K562 (cell line): Measurements from ENCODE around the gene SLC38A2. TPM values are rescaled to one million over a fixed set of nuclear protein-coding genes. Genes with fewer than 3 reads are reported as not detected.
A peak's percentile ranks its signal among the peaks of the same experiment; 100 is the strongest.

Source experiments
- ADNP ChIP-seq: fragments of 200-800 bp; sonication (Bioruptor generic); IDR thresholded peaks from 2 replicates; pipeline ENCODE4 v1.6.1; 2016; ENCODE audit warnings: missing genetic modification characterization, missing compliant biosample characterization
- ELF4 ChIP-seq: fragments of 450-650 bp; formaldehyde crosslinking; IDR thresholded peaks from 2 replicates; pipeline ENCODE4 v1.4.0; 2022; ENCODE audit warnings: missing genetic modification characterization
- FOXK1 ChIP-seq: sonication (generic); formaldehyde crosslinking; IDR thresholded peaks from 2 replicates; pipeline ENCODE4 v1.8.0; 2022; ENCODE audit warnings: missing genetic modification reagents, mild to moderate bottlenecking, borderline replicate concordance
- FOXP1 ChIP-seq: sonication (generic); formaldehyde crosslinking; IDR thresholded peaks from 2 replicates; pipeline ENCODE4 v1.8.0; 2022; ENCODE audit warnings: mild to moderate bottlenecking, missing genetic modification reagents
- HLTF ChIP-seq: fragments of 450-650 bp; IDR thresholded peaks from 2 replicates; pipeline ENCODE4 v1.6.1; 2016
- KLF10 ChIP-seq: fragments of 250-450 bp; sonication (Bioruptor Pico); IDR thresholded peaks from 2 replicates; pipeline ENCODE4 v1.6.1; 2021; ENCODE audit warnings: matching md5 sums
- KLF13 ChIP-seq: fragments of 450-650 bp; IDR thresholded peaks from 2 replicates; pipeline ENCODE4 v1.6.1; 2016; ENCODE audit warnings: missing genetic modification characterization, low read depth, mild to moderate bottlenecking, missing compliant biosample characterization, moderate library complexity, borderline replicate concordance
- KLF16 ChIP-seq: IDR thresholded peaks from 2 replicates; pipeline ENCODE4 v1.6.1; 2016; ENCODE audit warnings: antibody characterized with exemption
- MECOM ChIP-seq: fragments of 250-450 bp; sonication (Bioruptor Pico); IDR thresholded peaks from 2 replicates; pipeline ENCODE4 v1.8.0; 2022; ENCODE audit warnings: inconsistent platforms
- RNF2 ChIP-seq: sonication (generic); IDR thresholded peaks from 2 replicates; pipeline ENCODE4 v1.6.1; 2016
- SMARCA5 ChIP-seq: fragments of 450-650 bp; IDR thresholded peaks from 2 replicates; pipeline ENCODE4 v1.6.1; 2016
- ZBED1 ChIP-seq: IDR thresholded peaks from 2 replicates; pipeline ENCODE4 v1.6.1; 2014
- ZKSCAN8 ChIP-seq: fragments of 200-800 bp; sonication (Bioruptor generic); IDR thresholded peaks from 2 replicates; pipeline ENCODE4 v1.6.1; 2016; ENCODE audit warnings: missing genetic modification characterization, missing compliant biosample characterization
- ZNF12 ChIP-seq: sonication (generic); formaldehyde crosslinking; IDR thresholded peaks from 2 replicates; pipeline ENCODE4 v1.4.0; 2020; ENCODE audit warnings: mild to moderate bottlenecking, missing genetic modification reagents
- ZNF212 ChIP-seq: fragments of 450-650 bp; formaldehyde crosslinking; IDR thresholded peaks from 2 replicates; pipeline ENCODE4 v1.4.0; 2020; ENCODE audit warnings: mild to moderate bottlenecking
- ZNF24 ChIP-seq: fragments of 450-650 bp; IDR thresholded peaks from 2 replicates; pipeline ENCODE4 v1.6.1; 2016
- polyA plus RNA-seq, 8 experiments: library from polyadenylated mRNA; depleted of rRNA in 4 of 8; stranded (reverse) in 5 of 8; unstranded in 3 of 8; fragments of >200 nt; fragmentation: Nextera tagmentation in 2 of 8; fragmentation: Illumina TruSeq in 1 of 8; extraction: Ambion mirVana in 2 of 8; extraction: Trizol in 1 of 8; gene quantifications; 2 replicates each; pipeline versions ENCODE4 v1.2.1 to v1.2.3, GENCODE V29; 2011 to 2014; ENCODE audit warnings: inconsistent platforms in 1 of 8, missing spikeins in 1 of 8
- total RNA-seq, 7 experiments: library from RNA; depleted of rRNA in 6 of 7; stranded (reverse); fragments of >200 nt in 6 of 7; fragmentation: Illumina TruSeq in 2 of 7; extraction: Trizol in 2 of 7; gene quantifications; 2 replicates each; pipeline versions ENCODE4 v1.2.1 to v1.2.3, GENCODE V29; 2011 to 2021; ENCODE audit warnings: low replicate concordance in 1 of 7
- TF ChIP-seq, protein P1 (sequence below): fragments of 450-650 bp; IDR thresholded peaks from one replicate; pipeline ENCODE4 v1.6.1; 2018; ENCODE audit warnings: mild to moderate bottlenecking, moderate library complexity; ENCODE audit not compliant: partially characterized antibody
- TF ChIP-seq, protein P2 (sequence below): fragments of 250-450 bp; sonication (Bioruptor Pico); IDR thresholded peaks from 2 replicates; pipeline ENCODE4 v1.4.0; 2020; ENCODE audit warnings: mild to moderate bottlenecking, moderate library complexity
- TF ChIP-seq, protein P3 (sequence below): fragments of 450-650 bp; formaldehyde crosslinking; IDR thresholded peaks from 2 replicates; pipeline ENCODE4 v1.4.0; 2022; ENCODE audit warnings: missing genetic modification characterization
- TF ChIP-seq, protein P4 (sequence below): sonication (generic); formaldehyde crosslinking; IDR thresholded peaks from 2 replicates; pipeline ENCODE4 v1.8.0; 2023; ENCODE audit warnings: mild to moderate bottlenecking, missing genetic modification reagents
- TF ChIP-seq, protein P5 (sequence below): IDR thresholded peaks from 2 replicates; pipeline ENCODE4 v1.6.1; 2014; ENCODE audit warnings: antibody characterized with exemption

SLC38A2 gene
- total and polyA plus RNA-seq, 9 of the 15 experiments (the other 6 are each of a cell fraction or from before 2014, with no cell fraction given) = 98.7 to 292 (median 143) TPM

DNA sequence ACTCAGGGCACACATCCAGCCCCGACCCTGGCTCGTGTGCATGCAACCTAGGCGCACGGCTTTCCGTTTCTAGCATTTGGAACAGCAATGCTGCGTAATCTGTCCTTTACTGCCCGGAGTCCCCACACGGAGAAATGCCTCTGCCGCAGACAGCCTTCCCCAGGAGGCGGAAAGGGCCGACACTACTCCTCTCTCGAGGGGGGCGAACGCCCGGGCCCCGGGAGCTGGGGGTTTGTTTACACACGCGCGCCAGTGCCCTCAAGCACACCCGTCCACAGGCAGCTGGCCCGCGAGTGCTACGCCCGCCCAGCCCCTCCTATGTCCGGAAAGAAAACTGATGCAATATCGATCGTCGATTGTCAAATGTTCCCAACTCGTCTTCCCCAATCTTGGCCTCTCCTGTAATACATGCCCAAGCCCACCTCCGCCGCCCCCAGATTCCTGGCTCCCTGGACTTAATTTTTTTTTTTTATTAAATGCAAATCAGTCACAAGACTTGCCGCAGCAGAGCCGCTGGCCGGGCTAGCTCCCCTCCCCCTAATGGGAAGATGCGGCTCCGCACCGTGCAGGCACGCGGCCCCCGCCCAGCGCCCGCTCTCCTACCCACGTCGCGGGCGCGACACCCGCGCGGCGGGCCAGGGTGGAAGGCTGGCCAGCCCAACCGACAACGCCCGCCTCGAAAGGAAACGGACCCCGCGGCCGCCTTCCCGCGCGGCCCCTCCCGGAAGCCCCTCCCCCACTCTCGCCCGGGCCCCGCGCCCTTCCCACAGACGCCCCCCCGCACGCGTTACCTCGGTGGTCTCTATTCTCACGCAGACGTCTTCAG, 642 bp downstream of the SLC38A2 start (continued):
- TF ChIP-seq, protein P1, sequence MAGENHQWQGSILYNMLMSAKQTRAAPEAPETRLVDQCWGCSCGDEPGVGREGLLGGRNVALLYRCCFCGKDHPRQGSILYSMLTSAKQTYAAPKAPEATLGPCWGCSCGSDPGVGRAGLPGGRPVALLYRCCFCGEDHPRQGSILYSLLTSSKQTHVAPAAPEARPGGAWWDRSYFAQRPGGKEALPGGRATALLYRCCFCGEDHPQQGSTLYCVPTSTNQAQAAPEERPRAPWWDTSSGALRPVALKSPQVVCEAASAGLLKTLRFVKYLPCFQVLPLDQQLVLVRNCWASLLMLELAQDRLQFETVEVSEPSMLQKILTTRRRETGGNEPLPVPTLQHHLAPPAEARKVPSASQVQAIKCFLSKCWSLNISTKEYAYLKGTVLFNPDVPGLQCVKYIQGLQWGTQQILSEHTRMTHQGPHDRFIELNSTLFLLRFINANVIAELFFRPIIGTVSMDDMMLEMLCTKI = no peak
- TF ChIP-seq, protein P2, sequence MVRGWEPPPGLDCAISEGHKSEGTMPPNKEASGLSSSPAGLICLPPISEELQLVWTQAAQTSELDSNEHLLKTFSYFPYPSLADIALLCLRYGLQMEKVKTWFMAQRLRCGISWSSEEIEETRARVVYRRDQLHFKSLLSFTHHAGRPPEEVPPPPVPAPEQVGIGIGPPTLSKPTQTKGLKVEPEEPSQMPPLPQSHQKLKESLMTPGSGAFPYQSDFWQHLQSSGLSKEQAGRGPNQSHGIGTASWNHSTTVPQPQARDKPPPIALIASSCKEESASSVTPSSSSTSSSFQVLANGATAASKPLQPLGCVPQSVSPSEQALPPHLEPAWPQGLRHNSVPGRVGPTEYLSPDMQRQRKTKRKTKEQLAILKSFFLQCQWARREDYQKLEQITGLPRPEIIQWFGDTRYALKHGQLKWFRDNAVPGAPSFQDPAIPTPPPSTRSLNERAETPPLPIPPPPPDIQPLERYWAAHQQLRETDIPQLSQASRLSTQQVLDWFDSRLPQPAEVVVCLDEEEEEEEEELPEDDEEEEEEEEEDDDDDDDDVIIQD (CRISPR knock-in tag) = no peak
- TF ChIP-seq RNF2 (no peak), FOXK1 (no peak; the same call in 1 of the 2 replicates), FOXP1 (no peak; the same call in 1 of the 2 replicates), ZBED1 (no peak; the same call in 1 of the 2 replicates), ELF4 (no peak), KLF10 (CRISPR knock-in tag) (no peak), ZNF12 (no peak), ZKSCAN8 (no peak), MECOM (CRISPR knock-in tag) (no peak), ADNP (tag) (no peak), HLTF (no peak), ZNF24 (no peak), KLF13 (tag) (no peak), ZNF212 (CRISPR knock-in tag) (no peak), SMARCA5 (0 out of 2 replicates have a peak, but pooled peaks have one; percentile 44), KLF16 (no peak)
- TF ChIP-seq, protein P3, sequence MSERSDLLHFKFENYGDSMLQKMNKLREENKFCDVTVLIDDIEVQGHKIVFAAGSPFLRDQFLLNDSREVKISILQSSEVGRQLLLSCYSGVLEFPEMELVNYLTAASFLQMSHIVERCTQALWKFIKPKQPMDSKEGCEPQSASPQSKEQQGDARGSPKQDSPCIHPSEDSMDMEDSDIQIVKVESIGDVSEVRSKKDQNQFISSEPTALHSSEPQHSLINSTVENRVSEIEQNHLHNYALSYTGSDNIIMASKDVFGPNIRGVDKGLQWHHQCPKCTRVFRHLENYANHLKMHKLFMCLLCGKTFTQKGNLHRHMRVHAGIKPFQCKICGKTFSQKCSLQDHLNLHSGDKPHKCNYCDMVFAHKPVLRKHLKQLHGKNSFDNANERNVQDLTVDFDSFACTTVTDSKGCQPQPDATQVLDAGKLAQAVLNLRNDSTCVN = no peak
- TF ChIP-seq, protein P4, sequence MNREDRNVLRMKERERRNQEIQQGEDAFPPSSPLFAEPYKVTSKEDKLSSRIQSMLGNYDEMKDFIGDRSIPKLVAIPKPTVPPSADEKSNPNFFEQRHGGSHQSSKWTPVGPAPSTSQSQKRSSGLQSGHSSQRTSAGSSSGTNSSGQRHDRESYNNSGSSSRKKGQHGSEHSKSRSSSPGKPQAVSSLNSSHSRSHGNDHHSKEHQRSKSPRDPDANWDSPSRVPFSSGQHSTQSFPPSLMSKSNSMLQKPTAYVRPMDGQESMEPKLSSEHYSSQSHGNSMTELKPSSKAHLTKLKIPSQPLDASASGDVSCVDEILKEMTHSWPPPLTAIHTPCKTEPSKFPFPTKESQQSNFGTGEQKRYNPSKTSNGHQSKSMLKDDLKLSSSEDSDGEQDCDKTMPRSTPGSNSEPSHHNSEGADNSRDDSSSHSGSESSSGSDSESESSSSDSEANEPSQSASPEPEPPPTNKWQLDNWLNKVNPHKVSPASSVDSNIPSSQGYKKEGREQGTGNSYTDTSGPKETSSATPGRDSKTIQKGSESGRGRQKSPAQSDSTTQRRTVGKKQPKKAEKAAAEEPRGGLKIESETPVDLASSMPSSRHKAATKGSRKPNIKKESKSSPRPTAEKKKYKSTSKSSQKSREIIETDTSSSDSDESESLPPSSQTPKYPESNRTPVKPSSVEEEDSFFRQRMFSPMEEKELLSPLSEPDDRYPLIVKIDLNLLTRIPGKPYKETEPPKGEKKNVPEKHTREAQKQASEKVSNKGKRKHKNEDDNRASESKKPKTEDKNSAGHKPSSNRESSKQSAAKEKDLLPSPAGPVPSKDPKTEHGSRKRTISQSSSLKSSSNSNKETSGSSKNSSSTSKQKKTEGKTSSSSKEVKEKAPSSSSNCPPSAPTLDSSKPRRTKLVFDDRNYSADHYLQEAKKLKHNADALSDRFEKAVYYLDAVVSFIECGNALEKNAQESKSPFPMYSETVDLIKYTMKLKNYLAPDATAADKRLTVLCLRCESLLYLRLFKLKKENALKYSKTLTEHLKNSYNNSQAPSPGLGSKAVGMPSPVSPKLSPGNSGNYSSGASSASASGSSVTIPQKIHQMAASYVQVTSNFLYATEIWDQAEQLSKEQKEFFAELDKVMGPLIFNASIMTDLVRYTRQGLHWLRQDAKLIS (CRISPR knock-in tag) = peak; percentile 54; the same call in 1 of the 2 replicates
- TF ChIP-seq, protein P5, sequence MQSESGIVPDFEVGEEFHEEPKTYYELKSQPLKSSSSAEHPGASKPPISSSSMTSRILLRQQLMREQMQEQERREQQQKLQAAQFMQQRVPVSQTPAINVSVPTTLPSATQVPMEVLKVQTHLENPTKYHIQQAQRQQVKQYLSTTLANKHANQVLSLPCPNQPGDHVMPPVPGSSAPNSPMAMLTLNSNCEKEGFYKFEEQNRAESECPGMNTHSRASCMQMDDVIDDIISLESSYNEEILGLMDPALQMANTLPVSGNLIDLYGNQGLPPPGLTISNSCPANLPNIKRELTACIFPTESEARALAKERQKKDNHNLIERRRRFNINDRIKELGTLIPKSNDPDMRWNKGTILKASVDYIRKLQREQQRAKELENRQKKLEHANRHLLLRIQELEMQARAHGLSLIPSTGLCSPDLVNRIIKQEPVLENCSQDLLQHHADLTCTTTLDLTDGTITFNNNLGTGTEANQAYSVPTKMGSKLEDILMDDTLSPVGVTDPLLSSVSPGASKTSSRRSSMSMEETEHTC = no peak
